Germinal center (tissue), 1 donor: ENCODE results near the gene AKR7A3.
A peak's percentile ranks its signal among the peaks of the same experiment; 100 is the strongest.
"Not testable (repeated sequence)": the region's sequence is repeated elsewhere in the genome, so short reads cannot be mapped to it uniquely, and the experiment has no call there.

Experiments
- DNase-seq: peaks from one replicate; pipeline ENCODE4 v3.0.0; 2012; ENCODE audit warnings: mixed read lengths, low spot score

The AKR7A3 gene

GRCh38 chr1:19317126-19317910, 28.7 kb upstream of the AKR7A3 start:
- DNase-seq, result no peak

- DNase-seq, result peak; percentile 76
Measured at GRCh38 chr1:19315378-19316198, 27.0 kb upstream of the AKR7A3 start.

- peak; percentile 40 for DNase-seq
Measured at GRCh38 chr1:19313961-19314882, 25.7 kb upstream of the AKR7A3 start.

- DNase-seq, result no peak
Measured at GRCh38 chr1:19313636-19313959, 25.0 kb upstream of the AKR7A3 start.

GRCh38 chr1:19312782-19313635, 24.4 kb upstream of the AKR7A3 start:
- peak; percentile 44 for DNase-seq

- peak; percentile 98 for DNase-seq
Measured at GRCh38 chr1:19311931-19312781, 23.6 kb upstream of the AKR7A3 start, which contains the start of the genes AKR7A2 and SLC66A1. TSS of gene AKR7A2 (minus strand) at chr1:19312144. CDS start at chr1:19312124, 20 bp downstream. TSS of gene SLC66A1 (plus strand) at chr1:19312326. CDS start at chr1:19317678, 5,352 bp downstream.

GRCh38 chr1:19311503-19311930, 22.9 kb upstream of the AKR7A3 start:
- DNase-seq, result peak; percentile 38

GRCh38 chr1:19310720-19311502, 22.3 kb upstream of the AKR7A3 start:
- DNase-seq, result no peak

- no peak for DNase-seq
Measured at GRCh38 chr1:19310061-19310460, 21.5 kb upstream of the AKR7A3 start.

GRCh38 chr1:19309123-19309813, 20.7 kb upstream of the AKR7A3 start:
- DNase-seq, result no peak

- DNase-seq, result no peak
Measured at GRCh38 chr1:19308509-19308907, 19.9 kb upstream of the AKR7A3 start.

GRCh38 chr1:19307794-19308508, 19.4 kb upstream of the AKR7A3 start:
- DNase-seq, result no peak

- no peak for DNase-seq
Measured at GRCh38 chr1:19306941-19307340, 18.4 kb upstream of the AKR7A3 start.

GRCh38 chr1:19305880-19306279, 17.3 kb upstream of the AKR7A3 start:
- DNase-seq, result no peak

- DNase-seq, result not testable (repeated sequence)
Measured at GRCh38 chr1:19304081-19304480, 15.5 kb upstream of the AKR7A3 start.

- DNase-seq, result no peak
Measured at GRCh38 chr1:19300211-19300610, 11.6 kb upstream of the AKR7A3 start.

GRCh38 chr1:19294638-19295037, 6.1 kb upstream of the AKR7A3 start:
- DNase-seq, result no peak

GRCh38 chr1:19289244-19289643, 674 bp upstream of the AKR7A3 start:
- no peak for DNase-seq
